ENCODE measurements around the gene CFAP45. TPM values are rescaled to one million over a fixed set of nuclear protein-coding genes. Genes with fewer than 3 reads are reported as not detected.
A peak's percentile ranks its signal among the peaks of the same experiment; 100 is the strongest.

Gene CFAP45
- total RNA-seq, 6 experiments from 2014 or later, result 0.94 to 2.5 (median 1.2) TPM

DNA sequence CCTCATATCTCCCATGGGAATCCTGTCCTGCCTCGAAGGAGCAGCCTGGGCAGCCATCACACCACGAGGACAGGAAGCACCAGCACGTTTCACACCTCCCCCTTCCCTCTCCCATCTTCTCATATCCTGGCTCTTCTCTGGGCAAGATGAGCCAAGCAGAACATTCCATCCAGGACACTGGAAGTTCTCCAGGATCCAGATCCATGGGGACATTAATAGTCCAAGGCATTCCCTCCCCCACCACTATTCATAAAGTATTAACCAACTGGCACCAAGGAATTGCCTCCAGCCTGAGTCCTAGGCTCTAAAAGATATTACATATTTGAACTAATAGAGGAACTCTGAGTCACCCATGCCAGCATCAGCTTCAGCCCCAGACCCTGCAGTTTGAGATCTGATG, 64.6 kb downstream of the CFAP45 start:
- Mint-ChIP-seq H3K4me3 (no peak overlapping the region), H3K9me3 (no peaks in the 10 kb centered on the region), H3K36me3 (ENCODE audit: low read depth) (peaks cover 5% of the 10 kb centered on the region; the same call in 1 of the 2 replicates), H3K4me1 (ENCODE audit: low read depth) (peaks cover 58% of the 10 kb centered on the region), H3K27me3 (ENCODE audit: insufficient read depth) (no peaks in the 10 kb centered on the region), H3K27ac (no peak overlapping the region)
- no peak for DNase-seq
- no peak for TF ChIP-seq CTCF (IDR thresholded peaks at IDR 0.05)

- Mint-ChIP-seq H3K27ac (no peak overlapping the region), H3K27me3 (ENCODE audit: insufficient read depth) (no peaks in the 10 kb centered on the region; the same call in none of the 2 replicates)
- no peak for DNase-seq
These were observed 67.7 kb downstream of the CFAP45 start for GRCh38 chr1:159832309-159832708.

GRCh38 chr1:159831412-159832141, 68.4 kb downstream of the CFAP45 start:
- no peaks in the 10 kb centered on the region for H3K36me3 Mint-ChIP-seq (ENCODE audit: low read depth)
- no peaks in the 10 kb centered on the region for H3K9me3 Mint-ChIP-seq
- H3K27ac Mint-ChIP-seq, result no peak overlapping the region
- peaks cover 59% of the 10 kb centered on the region for H3K4me1 Mint-ChIP-seq (ENCODE audit: low read depth)
- DNase-seq, result no peak
- H3K4me3 Mint-ChIP-seq, result no peak overlapping the region
- no peak for TF ChIP-seq CTCF (IDR thresholded peaks at IDR 0.05)
- peaks cover 2% of the 10 kb centered on the region for H3K27me3 Mint-ChIP-seq (ENCODE audit: insufficient read depth)

More at GRCh38 chr1:159832309-159832708, 67.7 kb downstream of the CFAP45 start:
- no peak overlapping the region for H3K4me3 Mint-ChIP-seq
- TF ChIP-seq CTCF (IDR thresholded peaks at IDR 0.05), result no peak
- peaks cover 2% of the 10 kb centered on the region; the same call in 1 of the 2 replicates for H3K36me3 Mint-ChIP-seq (ENCODE audit: low read depth)
- H3K4me1 Mint-ChIP-seq (ENCODE audit: low read depth), result peaks cover 58% of the 10 kb centered on the region
- H3K9me3 Mint-ChIP-seq, result no peaks in the 10 kb centered on the region

DNA sequence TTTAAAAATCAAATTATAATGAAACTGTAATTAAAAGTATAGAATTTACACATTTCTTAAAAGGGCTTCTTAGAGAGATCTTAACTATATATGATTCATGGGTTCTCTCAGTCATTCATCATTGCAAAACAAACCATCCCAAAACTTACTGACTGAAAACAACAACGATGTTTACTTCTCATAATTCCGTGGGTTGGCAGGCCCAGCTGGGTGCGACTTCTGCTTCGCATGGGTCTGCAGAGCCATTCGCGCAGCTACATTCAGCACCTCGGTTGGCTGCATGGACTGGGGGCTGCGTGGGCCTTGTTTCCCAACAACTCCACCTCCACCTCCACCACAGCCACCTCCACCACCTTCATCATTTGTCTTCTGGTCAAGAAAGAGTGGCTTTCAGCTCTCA, 69.2 kb downstream of the CFAP45 start:
- Mint-ChIP-seq H3K27ac (no peak overlapping the region), H3K9me3 (no peaks in the 10 kb centered on the region), H3K27me3 (ENCODE audit: insufficient read depth) (peaks cover 2% of the 10 kb centered on the region)

DNA sequence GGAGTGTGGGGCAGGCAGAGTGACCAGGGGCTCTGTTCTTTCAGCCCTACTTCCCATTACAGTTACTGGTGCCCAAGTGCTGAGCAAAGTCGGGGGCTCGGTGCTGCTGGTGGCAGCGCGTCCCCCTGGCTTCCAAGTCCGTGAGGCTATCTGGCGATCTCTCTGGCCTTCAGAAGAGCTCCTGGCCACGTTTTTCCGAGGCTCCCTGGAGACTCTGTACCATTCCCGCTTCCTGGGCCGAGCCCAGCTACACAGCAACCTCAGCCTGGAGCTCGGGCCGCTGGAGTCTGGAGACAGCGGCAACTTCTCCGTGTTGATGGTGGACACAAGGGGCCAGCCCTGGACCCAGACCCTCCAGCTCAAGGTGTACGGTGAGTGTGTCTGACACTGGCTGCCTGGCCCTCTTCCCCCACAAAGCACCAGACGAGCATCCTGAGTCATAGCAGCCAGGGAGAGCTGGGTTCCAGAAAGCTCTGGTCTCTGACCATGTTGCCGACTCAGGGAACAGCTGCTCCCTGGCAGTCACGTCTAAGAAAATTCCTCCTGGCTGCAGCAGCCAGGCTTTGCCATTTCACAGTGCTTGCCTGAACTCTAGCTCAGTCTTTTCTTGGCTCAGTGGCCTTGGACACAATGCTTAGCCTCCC, 70.0 kb downstream of the CFAP45 start:
- TF ChIP-seq CTCF (IDR thresholded peaks at IDR 0.05), result no peak
- H3K4me3 Mint-ChIP-seq, result no peak overlapping the region
- H3K4me1 Mint-ChIP-seq (ENCODE audit: low read depth), result peaks cover 62% of the 10 kb centered on the region
- peak overlapping the region; percentile 40; the same call in 1 of the 2 replicates for H3K27ac Mint-ChIP-seq
- DNase-seq, result peak; percentile 58
- no peaks in the 10 kb centered on the region for H3K36me3 Mint-ChIP-seq (ENCODE audit: low read depth)
- peaks cover 4% of the 10 kb centered on the region for H3K27me3 Mint-ChIP-seq (ENCODE audit: insufficient read depth)
- H3K9me3 Mint-ChIP-seq, result no peaks in the 10 kb centered on the region

More for the DNA sequence above, 69.2 kb downstream of the CFAP45 start:
- H3K36me3 Mint-ChIP-seq (ENCODE audit: low read depth), result no peaks in the 10 kb centered on the region
- DNase-seq, result no peak
- peaks cover 61% of the 10 kb centered on the region for H3K4me1 Mint-ChIP-seq (ENCODE audit: low read depth)
- no peak overlapping the region for H3K4me3 Mint-ChIP-seq
- no peak for TF ChIP-seq CTCF (IDR thresholded peaks at IDR 0.05)
